HG03196 (cell line): ENCODE measurements around the gene MGLL.

Experiments
- ATAC-seq: cut with Tn5 transposase; IDR thresholded peaks from one replicate; pipeline ENCODE4 v1.9.1; 2021; ENCODE audit not compliant: unreplicated experiment

Gene MGLL

DNA sequence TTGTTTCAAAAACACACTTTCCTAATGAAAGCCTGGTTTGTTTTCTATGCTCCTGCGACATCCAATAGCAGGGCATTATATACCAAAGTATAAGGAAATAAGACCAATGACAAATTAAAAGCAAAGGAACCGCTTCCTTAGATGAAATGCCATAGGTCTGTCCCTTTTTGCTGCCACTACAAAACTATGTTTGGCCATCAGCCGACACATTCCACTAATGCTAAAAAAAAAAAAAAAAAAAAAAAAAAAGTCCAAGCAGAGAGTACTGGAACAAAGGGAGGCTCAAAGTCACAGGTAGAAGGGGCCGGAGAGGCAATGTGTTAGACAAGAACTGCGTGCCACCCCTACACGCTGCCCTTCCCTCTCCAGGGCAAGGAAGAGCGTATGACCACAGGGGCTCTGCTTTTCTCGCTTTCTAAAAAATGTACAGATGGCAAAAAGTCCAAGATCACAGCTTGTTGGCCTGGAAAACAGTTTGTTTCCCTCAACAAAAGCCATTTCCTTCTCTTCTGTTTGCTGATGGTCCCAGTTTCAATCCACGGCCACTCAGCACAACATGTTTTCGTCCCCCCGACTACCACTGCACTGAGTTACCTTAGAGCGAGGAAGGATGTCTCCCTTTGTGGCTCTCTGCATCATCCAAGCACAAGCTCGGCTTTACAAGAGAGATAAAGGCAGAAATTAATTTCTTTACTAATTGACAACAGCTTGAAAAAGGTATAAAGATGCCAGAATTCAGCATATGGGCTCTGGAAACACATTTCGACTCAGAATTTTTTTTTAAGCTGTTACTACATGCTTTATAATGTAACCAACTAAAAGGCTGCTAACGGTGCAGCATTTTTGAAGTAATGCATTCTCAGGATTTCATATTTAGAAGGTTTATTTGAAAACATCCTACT lies 78.7 kb downstream of the MGLL start:
- no peak for ATAC-seq

DNA sequence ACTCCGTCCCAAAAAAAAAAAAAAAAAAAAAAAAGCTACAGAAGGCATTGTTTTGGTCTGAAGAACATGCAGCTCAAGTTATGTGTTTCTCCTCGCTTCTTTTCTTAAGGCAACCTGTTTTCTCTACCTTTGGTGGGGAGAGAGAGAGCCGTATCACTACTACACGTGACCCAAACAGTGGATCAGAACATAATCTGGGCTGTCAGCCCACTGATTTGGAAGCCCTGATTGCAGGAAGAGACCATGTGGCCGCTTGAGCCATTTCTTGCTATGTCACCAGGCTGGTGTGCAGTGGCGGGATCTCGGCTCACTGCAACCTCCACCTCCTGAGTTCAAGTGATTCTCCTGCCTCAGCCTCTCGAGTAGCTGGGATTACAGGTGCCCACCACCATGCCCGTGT lies 79.7 kb downstream of the MGLL start:
- no peak for ATAC-seq

DNA sequence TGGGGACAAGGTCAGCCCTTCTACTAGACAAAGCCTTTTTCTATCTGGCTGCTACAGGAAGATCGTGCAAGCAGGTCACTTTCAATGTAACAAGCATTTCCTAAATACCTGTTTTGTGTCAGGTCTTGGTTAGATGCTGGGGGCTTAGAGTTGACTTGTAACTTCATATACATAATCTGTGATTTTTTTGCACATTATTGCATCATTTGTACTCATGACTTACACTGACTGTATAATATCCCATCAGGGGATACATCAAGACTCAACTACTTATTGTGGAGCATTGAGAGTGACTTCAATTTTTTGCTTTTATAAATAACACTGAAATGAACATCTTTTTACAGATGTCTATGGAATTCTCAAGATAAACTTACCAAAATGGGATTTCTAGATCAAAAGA lies 80.6 kb downstream of the MGLL start:
- no peak for ATAC-seq

DNA sequence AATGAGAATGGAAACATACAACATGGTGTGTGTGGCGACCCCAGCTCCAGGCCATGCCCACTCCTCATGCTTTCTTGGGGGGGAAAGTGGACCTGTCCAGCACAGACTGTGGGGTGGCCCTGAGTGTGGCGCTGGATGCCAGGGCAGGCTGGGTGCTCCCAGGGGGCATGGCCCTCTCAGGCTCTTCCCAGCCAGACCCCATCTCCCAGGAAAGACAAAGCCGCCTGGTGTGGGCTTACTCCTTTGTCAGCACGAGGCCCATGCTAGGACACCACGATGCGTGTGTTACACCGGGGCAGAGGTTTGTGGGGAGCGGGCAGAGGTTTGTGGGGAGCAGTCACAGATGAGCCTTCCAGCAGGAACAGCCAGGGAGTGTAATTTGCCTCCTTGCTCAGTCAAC lies 81.1 kb downstream of the MGLL start:
- ATAC-seq = no peak

DNA sequence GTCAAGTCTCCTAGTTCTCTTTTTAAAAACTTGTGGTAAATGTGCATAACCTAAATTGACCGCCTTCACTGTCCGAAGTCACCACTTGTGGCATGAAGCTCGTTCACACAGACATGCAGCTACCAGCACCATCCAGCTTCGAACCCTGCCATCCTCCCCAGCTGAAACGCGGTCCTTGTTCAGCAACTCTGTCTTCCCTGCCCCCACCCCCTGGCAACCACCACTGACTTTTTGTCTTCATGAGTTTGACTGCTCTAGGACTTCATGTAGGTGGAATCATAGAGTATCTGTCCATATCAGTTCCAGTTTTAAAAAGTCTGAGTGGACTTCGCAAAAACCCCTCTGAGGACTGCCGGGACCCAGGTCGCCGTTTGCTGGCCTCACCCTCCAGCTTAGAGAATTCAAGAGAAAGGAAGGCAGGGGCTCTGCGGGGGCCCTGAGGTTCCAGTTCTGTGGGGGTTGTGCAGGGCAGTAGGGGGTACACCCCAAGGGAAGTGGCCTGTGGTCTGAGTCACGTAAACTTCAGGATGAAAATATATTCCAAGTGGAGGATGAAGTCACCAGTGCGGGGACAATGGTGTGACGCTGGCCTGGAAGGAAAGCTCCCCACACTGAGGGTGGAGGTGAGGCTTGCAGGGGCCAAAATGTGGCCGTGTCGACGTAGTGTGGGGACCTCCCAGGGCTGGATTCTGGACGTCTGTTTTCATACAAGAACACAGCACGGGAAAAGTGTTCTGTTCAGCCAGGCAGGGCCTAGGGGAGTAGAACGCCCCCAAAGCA lies 82.0 kb downstream of the MGLL start:
- no peak for ATAC-seq

DNA sequence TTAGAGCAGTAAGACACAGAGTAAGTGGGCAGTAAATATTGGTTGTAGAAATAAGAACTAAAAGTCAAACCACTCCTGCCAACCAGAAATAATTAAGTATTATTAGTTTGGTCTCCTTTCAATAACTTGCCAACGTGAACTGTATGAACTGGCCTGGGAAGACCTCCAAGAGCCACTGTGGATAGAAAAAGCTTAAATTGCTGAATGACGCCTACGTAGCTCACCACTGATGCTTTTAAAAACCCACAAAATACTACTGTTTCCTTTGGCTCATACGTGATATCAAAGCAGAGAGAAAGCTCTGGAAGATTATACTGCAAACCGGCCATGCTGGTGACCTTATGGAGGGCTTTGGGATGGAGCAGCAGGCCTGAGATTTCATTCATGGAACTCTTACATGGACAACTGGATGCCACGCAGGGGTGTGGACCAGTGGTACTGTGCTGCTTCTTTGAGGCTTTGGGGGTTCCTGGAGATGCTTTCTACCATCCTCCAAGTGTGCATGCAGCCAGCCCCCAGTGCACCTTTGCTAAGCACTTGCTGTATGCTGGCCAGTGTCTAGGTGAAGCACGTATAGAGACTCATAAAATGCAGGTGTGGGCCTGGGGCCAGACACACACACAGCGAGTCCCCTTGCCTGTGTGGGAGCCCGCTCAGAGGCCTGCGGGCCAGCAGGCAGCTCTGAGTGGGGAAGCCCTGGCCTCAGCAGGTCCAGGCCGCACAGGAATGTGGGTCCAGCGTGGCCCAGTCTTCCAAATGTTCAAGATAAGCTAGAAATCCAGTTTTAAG lies 82.8 kb downstream of the MGLL start:
- ATAC-seq = no peak

DNA sequence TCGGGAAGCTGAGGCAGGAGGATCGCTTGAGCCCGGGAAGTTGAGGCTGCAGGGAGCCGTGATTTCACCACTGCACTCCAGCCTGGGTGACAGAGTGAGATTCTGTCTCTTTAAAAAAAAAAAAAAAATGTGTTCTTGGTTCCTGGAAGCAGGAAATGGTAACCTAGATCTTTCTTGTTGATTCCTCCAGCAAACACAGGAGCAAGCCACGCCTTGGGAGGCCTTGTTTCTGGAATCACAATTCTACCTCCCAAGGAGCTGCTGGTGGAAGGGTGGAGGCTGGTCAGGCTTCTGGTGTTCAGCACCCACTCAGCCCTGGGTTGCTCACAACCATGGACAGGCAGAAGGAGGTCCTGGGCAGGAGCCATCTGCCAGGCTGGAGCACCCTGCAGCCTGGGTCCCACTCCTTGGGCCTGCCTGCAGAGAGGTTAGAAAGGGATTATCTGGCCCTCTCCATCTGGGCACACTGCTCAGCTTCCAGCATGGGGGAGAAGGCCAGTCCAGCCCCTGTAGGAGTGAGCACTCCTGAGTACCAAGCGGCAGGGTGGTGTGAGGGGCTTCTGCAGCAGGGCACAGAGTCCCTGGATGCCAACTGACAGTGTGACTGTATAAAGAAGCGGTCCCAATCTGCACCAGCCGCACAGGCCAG lies 84.0 kb downstream of the MGLL start:
- ATAC-seq = no peak

DNA sequence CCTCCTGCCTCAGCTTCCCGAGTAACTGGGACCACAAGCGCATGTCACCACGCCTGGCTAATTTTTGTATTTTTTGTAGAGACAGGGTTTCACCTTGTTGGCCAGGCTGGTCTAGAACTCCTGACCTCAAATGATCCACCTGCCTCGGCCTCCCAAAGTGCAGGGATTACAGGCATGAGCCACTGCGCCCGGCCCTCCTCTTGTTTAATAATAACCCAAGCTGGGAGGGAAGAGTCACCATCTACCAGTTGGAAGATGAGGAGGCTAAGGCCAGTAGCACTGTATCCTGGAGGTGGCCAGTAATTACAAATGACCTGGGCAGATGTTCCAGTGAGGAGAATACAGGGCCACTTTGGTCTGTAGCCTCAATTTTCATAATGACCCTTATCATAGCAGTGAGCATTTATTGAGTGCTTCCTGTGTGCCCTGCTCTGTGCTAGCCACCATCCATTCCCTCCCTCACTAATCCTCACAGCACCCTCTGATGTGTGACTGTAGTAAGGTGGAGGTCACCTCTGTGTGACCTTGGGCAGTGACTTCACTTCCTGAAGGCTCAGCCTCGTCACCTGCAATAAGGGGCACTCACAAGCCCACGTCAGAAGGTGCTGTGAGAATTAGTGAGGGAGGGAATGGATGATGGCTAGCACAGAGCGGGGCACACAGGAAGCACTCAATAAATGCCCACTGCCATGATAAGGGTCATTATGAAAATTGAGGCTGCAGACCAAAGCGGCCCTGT lies 85.3 kb downstream of the MGLL start:
- ATAC-seq = no peak

DNA sequence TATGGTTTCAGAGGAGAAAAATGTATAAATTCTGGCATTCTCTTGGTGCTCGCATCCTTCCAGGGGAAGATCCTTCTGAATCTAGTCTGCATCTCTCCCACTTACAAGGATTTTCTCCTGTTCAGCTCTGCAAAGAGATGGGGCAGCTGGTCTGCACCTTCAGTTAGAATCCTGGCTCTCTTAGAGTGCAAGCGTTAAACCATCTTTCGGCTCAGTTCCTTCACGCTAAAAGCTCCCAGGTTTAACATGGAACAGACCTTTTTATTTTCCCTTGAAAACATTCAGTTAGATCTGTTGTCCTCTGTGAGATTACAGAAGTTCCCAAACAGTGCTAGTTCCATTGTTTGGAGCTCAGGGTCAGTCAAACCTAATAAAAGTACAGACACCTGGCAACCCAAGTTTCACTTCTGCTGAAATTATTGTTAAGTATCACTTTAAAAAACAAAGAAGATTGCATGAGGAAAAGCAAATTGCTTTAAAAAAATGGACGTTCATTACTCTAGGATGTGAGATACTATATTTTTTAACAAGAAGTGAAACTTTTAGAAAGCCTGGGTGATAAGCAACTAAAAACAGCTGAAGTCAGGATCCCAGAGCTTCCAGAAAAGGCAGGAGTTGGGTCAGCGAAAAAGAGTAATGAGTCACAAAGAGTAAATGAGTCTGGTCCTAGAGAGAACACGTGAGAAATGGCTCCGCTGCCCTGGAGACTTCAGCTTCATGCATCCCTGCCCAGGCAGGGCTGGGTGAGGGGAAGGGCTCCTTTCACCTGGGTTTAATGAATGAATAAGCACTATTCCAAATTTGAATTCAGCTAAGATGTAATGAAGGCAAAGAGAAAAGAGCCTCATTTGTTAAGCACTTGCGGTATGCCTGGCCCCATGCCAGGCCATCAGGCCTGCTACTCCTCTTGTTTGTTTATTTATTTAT lies 86.3 kb downstream of the MGLL start:
- ATAC-seq = peak; percentile 56

DNA sequence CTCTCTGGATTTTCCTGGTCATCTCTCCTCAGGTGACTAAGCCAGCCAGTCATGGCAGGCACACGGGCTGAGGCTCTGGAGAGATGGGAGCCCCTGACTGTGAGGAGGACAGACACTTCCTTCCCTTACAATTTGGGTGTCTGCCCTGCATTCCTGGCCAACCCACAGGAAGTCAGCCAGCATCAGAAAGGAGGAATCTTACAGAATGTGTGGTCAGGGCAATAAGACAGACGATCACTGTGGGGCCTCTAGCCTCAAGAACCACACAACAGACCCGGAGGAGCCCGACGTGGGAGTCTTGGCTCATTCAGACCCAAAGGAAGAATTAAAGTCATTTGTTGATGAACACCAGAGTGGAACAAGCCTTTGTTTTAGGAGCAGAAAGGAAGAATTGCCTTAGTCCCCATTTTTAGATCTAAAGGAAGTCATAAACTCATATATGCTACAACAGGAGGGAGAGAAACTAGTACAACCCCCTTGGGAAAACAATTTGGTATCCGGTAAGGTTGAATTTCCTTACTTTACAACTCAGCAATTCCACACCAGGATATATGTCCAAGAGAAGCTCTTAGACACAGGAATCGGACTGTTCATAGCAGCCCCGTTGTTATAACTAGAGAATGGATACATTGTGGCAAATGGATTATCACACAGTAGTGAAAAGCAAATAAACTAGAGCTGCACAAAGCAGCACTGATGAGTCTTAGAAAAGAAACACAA lies 87.4 kb downstream of the MGLL start:
- ATAC-seq = no peak

DNA sequence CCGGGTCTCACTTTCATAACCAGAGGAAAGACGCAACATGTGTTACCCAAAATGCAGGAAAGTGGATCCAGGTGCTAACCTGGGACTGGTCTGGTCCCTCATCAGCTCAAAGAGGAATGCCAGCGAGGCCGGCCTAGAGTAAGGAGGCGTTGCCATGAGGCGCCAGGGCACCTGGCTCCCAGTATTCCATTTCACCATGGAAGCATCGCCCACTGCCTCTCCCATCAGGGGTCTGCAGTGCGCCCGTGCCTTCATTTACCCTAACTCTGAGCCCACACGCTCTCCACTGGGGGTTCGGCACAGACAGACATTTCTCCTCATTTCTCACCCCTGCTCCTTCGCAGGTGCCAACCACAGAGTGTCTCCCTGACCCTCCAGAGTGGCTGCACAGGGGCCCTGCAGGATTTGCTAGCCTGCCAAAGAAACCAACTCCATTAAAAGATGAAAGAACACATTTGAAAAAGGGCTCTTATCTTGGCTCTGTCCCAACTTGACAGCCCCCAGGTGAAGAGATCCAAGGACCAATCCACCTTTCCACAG lies 88.1 kb downstream of the MGLL start:
- ATAC-seq = no peak

DNA sequence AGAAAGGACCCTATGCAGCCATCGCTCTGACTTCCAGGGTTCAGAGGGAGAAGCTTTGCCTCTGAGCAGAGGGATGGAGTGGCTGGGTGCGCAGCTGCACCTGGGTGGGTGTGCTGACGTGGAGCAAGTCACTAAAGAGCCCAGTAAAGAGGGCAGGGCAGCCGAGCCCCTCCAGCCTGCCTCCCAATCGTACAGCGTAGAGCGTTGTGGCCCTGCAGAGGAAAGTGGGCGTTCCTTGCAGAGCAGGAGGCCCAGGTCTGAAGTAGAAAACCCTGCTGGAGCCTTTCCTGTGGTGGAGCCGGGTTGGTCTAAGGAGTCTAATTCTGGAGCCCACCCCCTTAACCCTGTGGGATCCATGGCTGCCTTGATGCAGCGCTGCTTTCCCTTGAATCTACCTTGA lies 88.5 kb downstream of the MGLL start:
- no peak for ATAC-seq

DNA sequence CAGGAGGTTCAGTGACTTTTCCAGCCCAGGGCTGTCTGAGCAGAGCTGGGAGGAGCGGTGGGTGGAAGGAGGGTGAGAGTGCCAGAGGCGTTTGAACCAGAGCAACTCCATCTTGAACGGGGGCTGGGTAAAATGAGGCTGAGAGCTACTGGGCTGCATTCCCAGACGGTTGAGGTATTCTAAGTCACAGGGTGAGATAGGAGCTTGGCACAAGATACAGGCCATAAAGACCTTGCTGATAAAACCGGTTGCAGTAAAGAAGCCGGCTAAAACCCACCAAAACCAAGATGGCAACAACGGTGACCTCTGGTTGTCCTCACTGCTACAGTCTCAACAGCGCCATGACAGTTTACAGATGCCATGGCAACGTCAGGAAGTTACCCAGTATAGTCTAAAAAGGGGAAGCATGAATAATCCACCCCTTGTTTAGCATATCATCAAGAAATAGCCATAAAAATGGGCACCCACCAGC lies 89.4 kb downstream of the MGLL start:
- no peak for ATAC-seq

DNA sequence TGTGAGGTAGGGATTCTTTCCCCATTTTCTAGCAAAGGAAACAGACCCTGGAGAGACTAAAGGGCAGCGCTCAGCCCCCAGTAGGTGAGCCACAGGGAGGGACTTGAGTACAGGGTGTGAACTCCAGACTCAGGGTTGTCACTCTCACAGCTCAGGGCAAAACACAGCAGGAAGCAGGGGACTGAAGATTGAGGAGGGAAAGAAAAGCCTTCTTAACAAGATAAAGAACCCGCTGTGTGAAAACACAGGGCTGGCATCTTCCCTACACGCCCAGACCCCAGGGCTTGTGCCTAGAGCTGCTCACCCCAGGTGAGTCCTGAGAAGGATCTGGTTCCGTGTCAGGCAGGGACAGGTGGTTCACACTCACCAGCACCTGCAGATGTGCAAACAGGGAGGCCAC lies 90.0 kb downstream of the MGLL start:
- no peak for ATAC-seq

DNA sequence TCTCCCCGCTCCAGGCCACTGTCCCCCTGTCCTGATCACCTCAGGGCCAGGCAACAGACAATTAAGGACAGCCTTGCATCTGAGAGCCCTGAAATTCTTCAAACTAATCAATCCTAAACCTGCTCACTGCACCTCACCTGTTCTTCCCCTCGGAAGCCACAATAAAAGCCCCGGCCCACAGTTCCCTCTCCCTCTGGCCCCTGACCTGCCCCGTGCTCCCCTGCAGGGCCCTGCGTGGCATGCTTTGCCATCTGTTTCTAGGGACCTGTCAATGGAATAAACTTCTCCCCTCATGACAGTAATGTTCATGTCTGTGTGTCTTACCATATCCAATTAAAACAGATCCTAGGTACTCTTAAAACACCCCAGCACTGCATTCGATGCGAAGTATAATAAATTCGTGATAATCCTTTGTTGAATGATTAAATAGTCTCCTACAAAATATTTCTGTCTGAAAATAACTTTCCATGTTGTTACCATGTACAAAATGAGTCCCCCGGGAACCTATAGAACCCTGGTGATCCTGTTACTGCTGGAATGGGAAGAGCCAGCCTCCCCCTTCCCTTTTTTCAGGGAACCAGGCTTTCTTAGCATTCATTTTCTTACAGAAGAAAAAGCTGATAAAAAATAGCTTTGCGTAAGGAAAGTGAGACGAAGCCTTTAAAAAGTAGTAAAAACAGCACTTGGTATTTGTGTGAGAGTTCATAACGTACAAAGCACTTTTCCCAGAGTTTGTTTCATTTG lies 90.6 kb downstream of the MGLL start:
- ATAC-seq = no peak

DNA sequence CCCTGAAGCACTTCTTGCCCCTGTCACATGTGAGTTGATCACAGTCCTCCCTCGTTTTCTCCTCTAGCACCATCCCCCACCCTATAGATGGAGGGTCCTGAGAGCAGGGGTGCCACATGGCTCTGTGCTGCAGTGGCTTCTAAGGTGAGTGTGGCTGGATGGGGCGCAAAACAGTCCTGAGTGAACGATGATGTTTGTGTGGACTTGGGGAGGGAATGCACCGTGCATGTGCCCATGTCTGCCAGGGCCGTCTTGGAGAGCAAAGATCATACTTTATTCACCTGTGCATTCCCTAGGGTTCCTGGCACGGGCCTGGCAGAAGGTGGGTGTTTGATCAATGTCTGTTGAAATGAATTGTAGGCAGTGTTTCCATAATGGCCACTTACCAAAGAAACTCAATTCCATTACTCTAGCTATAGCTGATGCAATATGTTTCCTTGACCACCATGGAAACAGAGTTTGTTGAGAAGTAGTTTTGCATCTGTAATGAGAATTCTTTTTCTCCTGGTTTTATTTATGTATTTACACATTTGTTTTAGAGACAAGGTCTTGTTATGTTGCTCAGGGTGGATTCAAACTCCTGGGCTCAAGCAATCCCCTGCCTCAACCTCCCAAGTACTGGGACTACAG lies 91.5 kb downstream of the MGLL start:
- ATAC-seq = no peak

DNA sequence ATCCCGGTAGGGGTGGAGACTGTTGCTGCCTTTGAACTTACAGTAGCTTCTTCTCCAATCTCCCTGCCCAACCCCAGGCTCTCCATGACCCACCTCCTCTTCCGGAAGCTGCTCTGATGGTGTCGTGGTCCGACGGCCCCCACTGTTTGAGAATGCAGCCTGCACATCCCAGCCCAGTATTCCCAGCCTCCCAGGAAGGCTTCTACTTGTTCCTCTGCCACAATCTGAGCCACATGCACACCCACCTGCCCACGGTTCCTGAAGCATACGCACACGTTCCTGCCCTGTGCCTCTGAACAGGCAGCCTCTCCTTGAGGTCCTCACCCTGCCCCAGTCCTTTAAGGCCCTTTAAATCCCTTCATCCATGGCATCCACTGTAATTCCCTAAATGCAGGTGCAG lies 92.1 kb downstream of the MGLL start:
- ATAC-seq = no peak
